ENCODE data around the gene KANK4. TPM values are rescaled to one million over a fixed set of nuclear protein-coding genes. Genes with fewer than 3 reads are reported as not detected.

The KANK4 gene
- total RNA-seq, 6 experiments from 2014 or later = 0.18 to 6.7 (median 1.3) TPM

DNA sequence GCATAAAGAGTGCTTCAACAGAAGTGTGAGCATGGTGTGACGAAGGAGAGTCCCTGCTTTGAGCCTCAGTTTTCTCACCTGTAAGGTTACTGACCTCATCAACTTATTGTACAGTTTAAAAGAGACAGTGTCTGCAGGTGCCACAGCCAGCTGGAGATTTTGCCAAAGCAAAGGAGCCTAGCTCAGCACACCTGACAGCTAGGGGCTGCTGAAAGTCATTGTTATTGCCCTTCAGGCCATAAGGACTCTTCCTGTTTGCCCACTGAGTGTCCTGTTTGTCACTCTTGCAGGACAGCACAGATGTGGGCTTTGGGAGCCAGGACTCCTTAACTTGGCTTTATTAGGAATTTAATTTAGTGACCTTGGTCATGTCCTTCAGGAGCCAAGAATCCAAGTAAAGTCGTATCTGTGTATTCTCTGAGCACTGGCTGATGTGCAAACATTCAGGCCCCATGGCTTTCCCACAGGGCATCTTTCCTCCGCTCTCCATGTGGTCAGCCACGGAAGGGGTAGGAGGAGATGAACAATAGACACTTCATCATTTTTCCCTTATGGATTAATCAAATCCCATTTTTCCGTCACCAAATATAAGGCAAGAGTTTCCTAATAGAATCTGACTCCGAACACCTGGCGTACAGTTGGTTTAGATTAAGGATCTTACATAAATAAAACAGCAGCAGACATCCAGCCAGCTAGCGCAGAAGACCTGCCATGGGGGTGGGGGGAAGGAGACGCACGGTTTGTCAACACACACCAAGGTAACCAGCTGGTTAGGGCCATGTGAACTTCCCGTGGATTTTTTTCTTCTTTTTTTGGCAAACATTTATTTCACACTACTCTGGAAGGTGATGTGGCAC lies 43.1 kb upstream of the KANK4 start:
- no peak overlapping the region for H3K27ac ChIP-seq
- intact Hi-C loops (cut with DNase I) = no loop called here
- H3K36me3 ChIP-seq = no peaks in the 10 kb centered on the region
- H3K4me1 ChIP-seq = no peaks in the 10 kb centered on the region
- H3K4me3 ChIP-seq = no peak overlapping the region
- no peaks in the 10 kb centered on the region for H3K27me3 ChIP-seq
- DNase-seq (no peak), ATAC-seq (no peak)
- TF ChIP-seq POLR2A (IDR thresholded peaks at IDR 0.05) = no peak
- TF ChIP-seq CTCF (IDR thresholded peaks at IDR 0.05) = no peak
- 66% methylated on average over 11 of the region's 11 CpGs for WGBS (ENCODE audit: insufficient coverage, low coverage, low lambda C conversion rate, missing lambda C conversion rate)
- peaks cover 0 to 7% (median 0%) of the 10 kb centered on the region in 4 donors for H3K9me3 ChIP-seq

DNA sequence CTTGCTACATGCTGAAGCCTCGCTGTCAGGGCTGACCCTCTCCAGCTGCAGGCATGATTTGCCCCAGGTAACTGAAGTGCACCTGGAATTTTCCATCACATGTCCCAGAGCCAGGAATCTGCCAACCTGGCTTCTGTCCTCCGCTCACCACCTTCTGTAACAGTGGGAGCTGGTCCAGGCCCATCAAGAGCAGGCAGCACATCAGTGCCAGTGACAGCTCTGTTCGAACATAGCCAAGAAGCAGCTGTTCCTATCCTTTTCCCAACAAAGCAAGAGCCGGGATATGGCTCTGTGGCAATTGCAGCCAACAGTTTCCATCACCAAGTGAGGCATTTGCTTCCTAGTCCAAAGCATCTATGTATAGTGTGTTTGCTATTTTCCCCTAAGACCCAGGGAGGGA lies 42.2 kb upstream of the KANK4 start:
- WGBS (ENCODE audit: insufficient coverage, low coverage, low lambda C conversion rate, missing lambda C conversion rate) = 62% methylated on average over 3 of the region's 4 CpGs
- ATAC-seq = peak in 1 of 4 donors; percentile 13
- H3K27ac ChIP-seq = no peak overlapping the region

DNA sequence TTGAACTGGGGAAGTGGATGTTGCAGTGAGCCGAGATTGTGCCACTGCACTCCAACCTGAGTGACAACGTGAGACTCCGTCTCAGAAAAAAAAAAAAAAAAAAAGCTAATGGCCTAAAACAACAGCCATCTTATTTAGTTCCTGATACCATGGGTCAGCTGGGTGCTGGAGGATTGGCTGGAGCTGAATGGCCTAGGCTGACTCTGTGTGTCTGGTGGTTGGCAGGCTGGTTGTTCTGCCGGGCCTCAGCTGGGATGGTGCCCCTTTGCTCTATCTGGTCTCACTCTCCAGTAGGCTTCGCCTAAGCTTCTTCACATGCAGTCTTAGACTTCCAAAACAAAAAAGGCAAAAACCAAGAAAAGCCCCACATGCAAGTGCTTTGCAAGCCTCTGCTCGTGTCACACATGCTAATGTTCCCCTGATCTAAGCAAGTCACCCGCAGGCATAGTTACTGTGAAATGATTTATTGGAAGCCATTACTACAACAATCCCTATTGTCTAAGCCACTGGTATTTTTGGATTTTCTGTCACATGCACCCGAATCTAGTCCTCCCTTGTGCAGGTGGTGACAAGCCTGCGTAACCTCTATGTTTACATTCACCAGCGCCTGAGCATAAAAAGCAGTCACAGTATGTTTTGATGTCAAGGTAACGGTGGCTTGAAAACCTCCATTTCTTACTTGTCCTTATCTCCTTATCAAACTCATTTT lies 39.6 kb upstream of the KANK4 start:
- DNase-seq = no peak

More for the DNA sequence above, 42.2 kb upstream of the KANK4 start:
- no peaks in the 10 kb centered on the region for H3K36me3 ChIP-seq
- intact Hi-C loops (cut with DNase I) = no loop called here
- H3K27me3 ChIP-seq = no peaks in the 10 kb centered on the region
- H3K4me1 ChIP-seq = no peaks in the 10 kb centered on the region
- no peaks in the 10 kb centered on the region for H3K9me3 ChIP-seq
- DNase-seq = no peak
- H3K4me3 ChIP-seq = no peak overlapping the region
- TF ChIP-seq CTCF (IDR thresholded peaks at IDR 0.05) = no peak

DNA sequence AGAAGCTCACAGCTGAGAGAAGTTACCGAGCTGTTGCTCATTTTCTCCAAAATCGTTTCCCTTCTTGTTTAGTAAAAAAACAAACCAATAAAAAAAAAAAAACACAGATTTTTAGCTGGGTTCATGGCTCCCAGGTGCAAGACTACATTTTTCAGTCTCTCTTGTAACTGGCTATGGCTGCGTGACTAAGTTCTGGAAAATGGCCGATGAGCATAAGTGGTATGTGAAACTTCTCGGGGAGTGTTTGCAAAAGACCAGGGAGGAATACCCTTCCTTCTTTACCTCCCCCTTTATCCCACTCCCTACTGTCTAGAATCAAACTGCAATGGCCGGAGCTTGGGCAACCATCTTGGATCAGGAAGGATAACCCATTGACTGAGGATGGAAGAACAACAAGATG lies 38.7 kb upstream of the KANK4 start:
- H3K4me1 ChIP-seq = no peaks in the 10 kb centered on the region
- H3K36me3 ChIP-seq = no peaks in the 10 kb centered on the region
- ATAC-seq (no peak), DNase-seq (no peak)
- intact Hi-C loops (cut with DNase I) = no loop called here
- no peaks in the 10 kb centered on the region for H3K27me3 ChIP-seq
- WGBS (ENCODE audit: insufficient coverage, low coverage, low lambda C conversion rate, missing lambda C conversion rate) = 86% methylated on average over 6 of the region's 6 CpGs
- H3K9me3 ChIP-seq = no peaks in the 10 kb centered on the region
- H3K27ac ChIP-seq = no peak overlapping the region
- no peak for TF ChIP-seq POLR2A (IDR thresholded peaks at IDR 0.05)
- no peak for TF ChIP-seq CTCF (IDR thresholded peaks at IDR 0.05)
- H3K4me3 ChIP-seq = no peak overlapping the region

More for the DNA sequence above, 39.6 kb upstream of the KANK4 start:
- H3K4me1 ChIP-seq = no peaks in the 10 kb centered on the region
- intact Hi-C loops (cut with DNase I) = no loop called here
- WGBS (ENCODE audit: insufficient coverage, low coverage, low lambda C conversion rate, missing lambda C conversion rate) = 78% methylated on average over 11 of the region's 11 CpGs
- ATAC-seq = no peak
- no peak overlapping the region for H3K4me3 ChIP-seq
- H3K36me3 ChIP-seq = no peaks in the 10 kb centered on the region
- H3K27ac ChIP-seq = no peak overlapping the region
- H3K9me3 ChIP-seq = no peaks in the 10 kb centered on the region
- TF ChIP-seq CTCF (IDR thresholded peaks at IDR 0.05) (no peak), POLR2A (IDR thresholded peaks at IDR 0.05) (no peak)
- H3K27me3 ChIP-seq = no peaks in the 10 kb centered on the region
